DMS 273 (cell line): ENCODE measurements around the gene TOMM34.

ENCODE experiments used
- DNase-seq: peaks from one replicate; lab custom pipeline; 2025; ENCODE audit not compliant: unreplicated experiment; lab: John Stamatoyannopoulos, UW

Gene TOMM34

GRCh38 chr20:44897133-44897532, 63.1 kb downstream of the TOMM34 start:
- no peak for DNase-seq

- DNase-seq = no peak
Observed at GRCh38 chr20:44896583-44896982, 63.6 kb downstream of the TOMM34 start.

- no peak for DNase-seq
Observed at GRCh38 chr20:44894959-44895358, 65.2 kb downstream of the TOMM34 start.
